DLD1 (cell line): ENCODE results near the gene TSHZ1.

Experiments used
- in situ Hi-C: cut with HindIII; loops from 2 replicates; pipeline ENCODE4 v1.10.0; 2017; ENCODE audit warnings: low sequenced_read_pairs

TSHZ1 gene

DNA sequence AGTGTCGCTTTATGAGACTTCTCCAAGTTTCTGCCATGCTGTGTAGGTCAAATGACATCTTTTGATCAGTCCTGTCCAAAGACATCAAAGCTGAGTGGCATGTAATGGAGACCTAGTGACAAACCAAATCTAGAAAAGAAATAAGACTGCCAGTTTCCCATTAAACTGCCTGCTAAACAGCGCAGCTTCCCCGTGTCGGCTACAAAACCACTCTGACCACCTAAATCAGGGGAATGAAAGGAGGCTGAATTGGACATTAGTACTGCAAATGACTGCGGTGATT, 57.7 kb downstream of the TSHZ1 start:
- in situ Hi-C loops = no loop called here

GRCh38 chr18:75269124-75269680, 58.6 kb downstream of the TSHZ1 start:
- in situ Hi-C loops = no loop called here

GRCh38 chr18:75269696-75270095, 59.1 kb downstream of the TSHZ1 start:
- in situ Hi-C loops = no loop called here

- in situ Hi-C loops = no loop called here
Observed at GRCh38 chr18:75271952-75272351, 61.4 kb downstream of the TSHZ1 start.

DNA sequence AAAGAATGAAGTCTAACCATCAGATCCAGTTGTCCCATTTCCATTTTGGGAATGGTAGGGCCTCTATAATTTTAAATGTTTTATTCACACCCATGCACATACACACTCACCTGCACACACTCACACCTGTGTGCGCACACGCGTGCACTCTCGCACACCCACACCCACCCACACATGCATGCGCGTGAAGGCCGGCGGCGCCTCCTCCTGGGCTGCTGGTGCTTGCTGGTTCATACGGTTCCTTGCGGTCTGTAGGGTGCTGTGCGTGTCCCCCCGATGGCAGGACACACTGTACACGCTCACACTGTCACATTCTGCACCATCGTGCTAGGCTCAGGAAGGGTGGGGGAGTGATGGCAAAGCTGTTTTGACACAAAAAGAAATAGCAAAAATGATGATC, 63.2 kb downstream of the TSHZ1 start:
- in situ Hi-C loops = no loop called here

DNA sequence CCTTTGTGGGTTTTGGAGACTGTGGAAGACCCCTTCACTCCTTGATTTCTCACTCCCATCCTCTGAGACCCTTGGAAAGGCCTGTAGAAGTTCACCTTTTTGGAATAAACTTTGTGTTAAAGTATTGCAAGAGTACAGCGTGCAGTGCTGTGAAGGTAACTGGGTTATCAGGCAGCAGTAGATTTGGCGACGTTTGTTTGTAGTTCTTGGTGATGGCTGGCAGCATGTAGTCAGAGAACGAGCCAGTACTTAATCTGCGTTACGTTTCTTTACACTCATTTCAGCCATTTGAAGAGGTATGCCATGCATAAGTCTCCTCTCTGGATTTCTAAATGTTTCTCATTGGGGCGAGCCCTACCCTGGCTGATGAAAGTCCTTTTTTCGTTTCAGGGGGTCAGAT, 64.6 kb downstream of the TSHZ1 start:
- in situ Hi-C loops = no loop called here

GRCh38 chr18:75276818-75277609, 66.4 kb downstream of the TSHZ1 start:
- in situ Hi-C loops = no loop called here

DNA sequence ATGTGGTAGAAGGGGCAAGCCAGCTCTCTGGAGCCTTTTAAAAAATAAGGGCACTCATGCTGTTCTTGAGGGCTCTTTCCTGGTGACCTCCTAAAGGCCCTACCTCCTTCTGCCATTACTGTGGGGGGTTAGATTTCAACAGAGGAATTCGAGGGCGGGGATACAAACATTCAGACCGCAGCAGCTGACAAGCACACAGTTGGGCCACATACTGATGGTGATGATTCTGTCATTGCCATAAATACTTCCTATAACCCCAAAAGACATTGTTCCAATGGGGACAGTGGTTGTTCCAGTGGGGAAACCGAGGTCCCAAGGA, 67.0 kb downstream of the TSHZ1 start:
- in situ Hi-C loops = no loop called here

GRCh38 chr18:75279381-75279780, 68.8 kb downstream of the TSHZ1 start:
- in situ Hi-C loops = no loop called here

GRCh38 chr18:75280427-75281280, 70.1 kb downstream of the TSHZ1 start:
- in situ Hi-C loops = no loop called here

DNA sequence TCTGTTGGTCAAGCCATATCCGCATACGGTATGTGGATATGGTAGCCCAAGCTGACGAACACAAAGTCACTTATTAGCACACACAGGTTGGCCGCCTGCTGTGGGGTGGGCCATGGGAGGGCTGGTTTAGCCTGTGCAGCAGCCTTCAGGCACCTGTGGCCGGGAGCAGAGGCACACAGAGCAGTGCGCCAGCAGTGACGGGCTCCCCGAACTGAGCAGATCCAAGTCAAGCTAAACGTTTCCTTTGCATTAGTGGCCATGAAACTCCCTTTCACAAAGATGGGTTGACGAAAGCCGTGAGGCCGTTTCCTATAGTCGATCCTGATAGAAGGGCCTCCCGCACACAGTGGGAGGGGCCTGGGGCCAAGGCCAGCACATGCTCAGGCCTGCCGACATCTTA, 72.1 kb downstream of the TSHZ1 start:
- in situ Hi-C loops = no loop called here

DNA sequence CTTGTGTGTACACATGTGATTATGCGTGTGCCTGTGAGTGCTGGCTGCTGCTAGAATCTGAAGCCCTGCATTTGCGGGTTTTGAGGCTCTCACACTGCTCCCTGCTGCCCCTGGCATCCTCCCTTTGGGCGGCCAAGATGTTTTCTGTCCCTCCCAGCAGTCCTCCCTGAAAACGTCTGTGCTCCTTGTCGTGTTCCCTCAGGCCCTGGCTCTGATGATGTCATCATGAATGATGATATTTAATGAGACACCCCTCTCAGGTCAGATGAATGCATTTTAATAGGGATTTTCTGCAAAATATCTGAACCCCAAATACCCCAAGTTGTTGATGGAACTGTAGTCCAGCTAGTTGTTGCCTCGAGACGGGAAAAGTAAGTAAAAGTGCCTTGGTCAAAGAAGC, 73.1 kb downstream of the TSHZ1 start:
- in situ Hi-C loops = no loop called here

DNA sequence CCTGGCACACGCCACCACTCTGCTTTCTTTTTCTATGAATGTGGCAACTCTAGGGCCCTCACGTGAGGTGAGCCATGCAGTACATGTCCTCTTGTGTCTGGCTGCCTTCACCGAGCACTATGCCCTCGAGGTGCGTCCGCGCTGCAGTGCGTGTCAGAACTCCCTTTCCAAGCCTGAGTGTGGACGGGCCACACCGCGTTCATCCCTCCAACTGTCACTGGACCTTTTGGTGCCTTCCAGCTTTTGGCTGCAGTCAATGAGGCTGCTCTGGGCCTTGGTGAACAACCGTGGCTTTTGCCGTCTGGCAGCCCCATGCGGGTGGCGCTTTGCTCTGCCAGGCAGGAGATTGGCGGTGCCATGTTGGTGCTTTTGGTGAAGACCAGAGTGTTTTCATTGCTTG, 74.0 kb downstream of the TSHZ1 start:
- in situ Hi-C loops = no loop called here

GRCh38 chr18:75285876-75286275, 75.3 kb downstream of the TSHZ1 start:
- in situ Hi-C loops = no loop called here

- in situ Hi-C loops = no loop called here
Observed at GRCh38 chr18:75287006-75287405, 76.4 kb downstream of the TSHZ1 start.

DNA sequence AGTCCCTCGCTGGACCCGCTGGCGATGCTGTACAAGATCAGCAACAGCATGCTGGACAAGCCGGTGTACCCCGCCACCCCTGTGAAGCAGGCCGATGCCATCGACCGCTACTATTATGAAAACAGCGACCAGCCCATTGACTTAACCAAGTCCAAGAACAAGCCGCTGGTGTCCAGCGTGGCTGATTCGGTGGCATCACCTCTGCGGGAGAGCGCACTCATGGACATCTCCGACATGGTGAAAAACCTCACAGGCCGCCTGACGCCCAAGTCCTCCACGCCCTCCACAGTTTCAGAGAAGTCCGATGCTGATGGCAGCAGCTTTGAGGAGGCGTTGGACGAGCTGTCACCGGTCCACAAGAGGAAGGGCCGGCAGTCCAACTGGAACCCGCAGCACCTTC, 77.1 kb downstream of the TSHZ1 start:
- in situ Hi-C loops = no loop called here

DNA sequence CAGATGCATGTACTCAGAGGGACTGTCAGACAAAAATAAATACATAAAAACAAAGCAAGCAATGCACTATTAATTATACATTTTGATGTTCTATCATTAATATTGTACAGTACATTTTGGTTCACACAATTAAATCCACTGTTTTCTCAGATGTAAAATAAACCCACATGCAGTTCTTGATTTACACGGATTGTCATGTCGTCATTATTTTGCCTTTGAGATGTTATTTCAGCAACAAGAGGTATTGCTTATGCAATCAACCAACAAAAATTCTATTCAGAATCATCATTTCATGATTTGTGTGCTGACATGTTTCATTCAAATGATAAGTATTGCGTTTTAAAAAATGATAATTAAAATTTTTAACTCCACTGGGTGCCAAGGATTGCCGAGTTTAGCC, 79.2 kb downstream of the TSHZ1 start:
- in situ Hi-C loops = no loop called here

DNA sequence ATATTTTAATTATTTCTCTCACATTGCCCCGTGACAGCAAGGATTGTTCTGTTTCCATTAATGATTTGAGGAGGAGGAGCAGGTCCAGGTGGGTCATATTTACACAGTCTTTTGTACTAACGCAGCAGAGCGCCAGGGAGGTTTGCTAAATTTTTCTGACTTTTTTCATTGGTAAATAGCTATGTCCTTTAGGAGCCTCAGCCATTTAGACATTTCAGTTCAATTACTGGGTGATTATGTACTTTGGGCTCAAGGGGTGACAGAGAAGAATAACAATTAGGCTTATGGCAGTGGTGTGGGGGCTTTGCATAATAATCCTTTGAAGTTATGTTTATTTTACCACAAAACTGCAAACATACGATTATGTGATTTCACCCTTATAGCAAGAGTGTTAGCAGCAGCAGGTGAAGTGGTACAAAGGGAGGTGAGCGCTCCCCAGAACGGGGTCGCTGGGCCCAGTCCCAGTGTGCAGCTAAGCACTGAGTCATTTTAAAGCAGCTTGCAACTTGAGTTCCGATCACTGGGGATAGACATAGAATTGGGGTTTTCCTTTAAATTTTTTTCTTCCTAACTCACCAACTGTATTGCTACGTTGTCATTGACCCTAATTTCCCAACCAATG, 80.3 kb downstream of the TSHZ1 start:
- in situ Hi-C loops = no loop called here

DNA sequence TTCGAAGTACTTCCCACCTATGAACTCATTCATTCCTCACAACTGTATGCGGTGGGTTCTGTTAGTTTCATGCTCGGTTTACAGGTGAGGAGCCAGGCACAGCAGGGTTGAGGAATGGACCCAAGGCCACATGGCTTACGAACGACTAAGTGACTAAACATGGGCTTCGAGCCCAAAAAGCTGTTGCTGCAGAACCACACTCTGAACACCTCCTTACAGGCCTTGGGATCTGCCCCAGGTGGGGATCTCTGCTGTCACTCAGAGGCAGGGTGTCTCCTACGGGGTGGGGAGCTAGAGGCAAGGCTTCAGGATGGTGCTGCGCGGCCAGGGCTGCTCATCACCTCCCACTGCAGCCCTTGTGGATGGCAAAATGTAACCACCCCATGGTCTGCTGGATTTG, 80.9 kb downstream of the TSHZ1 start:
- in situ Hi-C loops = no loop called here

- in situ Hi-C loops = no loop called here
Observed at GRCh38 chr18:75293591-75293990, 83.0 kb downstream of the TSHZ1 start.

- in situ Hi-C loops = no loop called here
Observed at GRCh38 chr18:75297731-75298130, 87.1 kb downstream of the TSHZ1 start.
